Prostate gland (tissue), 2 donors: ENCODE results near the gene PPARA.

ENCODE experiments used
- POLR2A ChIP-seq: fragments of 450-650 bp; IDR thresholded peaks from one replicate; pipeline ENCODE4 v1.6.1; 2016; ENCODE audit warnings: antibody characterized with exemption, mild to moderate bottlenecking
- POLR2AphosphoS5 ChIP-seq: sonication (generic); formaldehyde crosslinking; IDR thresholded peaks from one replicate; pipeline ENCODE4 v1.6.1; 2017; ENCODE audit warnings: antibody characterized with exemption
- TF ChIP-seq, protein P1 (sequence below), 4 experiments: fragments of 200-600 bp in 2 of 4; fragments of 450-650 bp in 2 of 4; sonication (generic) in 2 of 4; IDR thresholded peaks; 1 replicate in 3 of 4; 2 replicates in 1 of 4; pipeline ENCODE4 v1.5.1; 2016 to 2019; ENCODE audit warnings: antibody characterized with exemption in 4 of 4, mild to moderate bottlenecking in 2 of 4, moderate library complexity in 2 of 4

DNA sequence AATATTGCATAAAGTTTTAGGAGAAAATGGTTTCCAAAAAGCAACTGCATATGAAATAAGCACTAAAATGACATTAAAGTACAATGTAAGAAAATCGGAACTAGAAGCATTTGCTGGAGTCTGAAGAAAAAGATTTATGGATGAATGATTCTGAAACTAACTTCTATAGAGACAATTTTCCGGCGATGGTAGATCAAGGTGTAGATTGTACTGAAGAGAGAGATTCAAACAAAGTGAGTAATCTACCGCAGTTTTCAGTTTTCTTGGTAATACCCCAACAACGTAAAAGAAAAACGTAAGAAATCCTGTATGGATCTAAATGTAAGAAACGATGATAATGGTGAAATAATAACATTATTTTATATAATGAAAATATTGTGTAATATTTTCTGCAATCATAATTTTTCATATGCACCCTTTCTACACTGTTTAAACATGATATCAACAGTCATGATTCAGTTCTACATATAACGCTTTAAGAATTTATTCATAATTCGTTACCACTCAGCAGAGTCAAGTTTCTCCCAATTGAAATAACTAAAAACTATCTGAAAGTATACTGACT lies 101.6 kb downstream of the PPARA start:
- TF ChIP-seq, protein P1, sequence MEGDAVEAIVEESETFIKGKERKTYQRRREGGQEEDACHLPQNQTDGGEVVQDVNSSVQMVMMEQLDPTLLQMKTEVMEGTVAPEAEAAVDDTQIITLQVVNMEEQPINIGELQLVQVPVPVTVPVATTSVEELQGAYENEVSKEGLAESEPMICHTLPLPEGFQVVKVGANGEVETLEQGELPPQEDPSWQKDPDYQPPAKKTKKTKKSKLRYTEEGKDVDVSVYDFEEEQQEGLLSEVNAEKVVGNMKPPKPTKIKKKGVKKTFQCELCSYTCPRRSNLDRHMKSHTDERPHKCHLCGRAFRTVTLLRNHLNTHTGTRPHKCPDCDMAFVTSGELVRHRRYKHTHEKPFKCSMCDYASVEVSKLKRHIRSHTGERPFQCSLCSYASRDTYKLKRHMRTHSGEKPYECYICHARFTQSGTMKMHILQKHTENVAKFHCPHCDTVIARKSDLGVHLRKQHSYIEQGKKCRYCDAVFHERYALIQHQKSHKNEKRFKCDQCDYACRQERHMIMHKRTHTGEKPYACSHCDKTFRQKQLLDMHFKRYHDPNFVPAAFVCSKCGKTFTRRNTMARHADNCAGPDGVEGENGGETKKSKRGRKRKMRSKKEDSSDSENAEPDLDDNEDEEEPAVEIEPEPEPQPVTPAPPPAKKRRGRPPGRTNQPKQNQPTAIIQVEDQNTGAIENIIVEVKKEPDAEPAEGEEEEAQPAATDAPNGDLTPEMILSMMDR (IDR thresholded peaks at IDR 0.05): no peak
- no peak for TF ChIP-seq POLR2A
- TF ChIP-seq POLR2AphosphoS5: no peak
